Jurkat, Clone E6-1 (cell line): ENCODE results near the gene CREBL2.

Experiments used
- DNase-seq: peaks from one replicate; pipeline ENCODE4 v3.0.0-alpha.2; 2011; ENCODE audit warnings: low read depth, low spot score
- H3K4me3 ChIP-seq: 2 replicates; pipeline ENCODE4 v1.5.1; 2011; ENCODE audit warnings: mild to moderate bottlenecking, low read length, control low read depth, moderate library complexity

CREBL2 gene

DNA sequence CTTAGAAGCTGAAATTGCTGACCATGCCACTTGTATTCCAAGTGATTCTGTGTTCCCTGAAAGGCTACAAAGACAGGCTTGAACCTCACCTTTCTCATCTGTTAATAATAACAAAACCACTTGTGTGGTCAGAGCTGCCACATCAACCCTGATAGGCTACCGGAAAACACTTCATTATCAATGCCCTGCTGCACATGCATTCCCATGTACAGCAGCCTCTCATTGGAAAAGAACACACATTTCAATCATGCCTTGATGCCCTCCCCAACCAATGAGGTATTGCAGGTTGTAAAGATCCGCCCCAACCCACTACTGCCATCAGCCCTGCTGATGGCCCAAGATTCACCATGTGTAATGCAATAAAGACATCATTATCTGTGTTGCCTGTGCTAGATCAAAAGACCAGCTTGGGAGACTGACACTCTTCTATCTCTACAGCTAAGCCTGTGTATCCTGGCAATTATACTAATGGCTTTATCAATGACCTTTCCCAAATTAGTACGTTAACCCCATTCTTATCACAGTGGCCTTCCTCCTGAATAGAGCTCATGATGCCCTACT, 81.5 kb downstream of the CREBL2 start:
- no peak overlapping the region for H3K4me3 ChIP-seq
- no peak for DNase-seq
